KOPT-K1 (cell line): ENCODE results near the gene ARFGAP2.
"Not testable (repeated sequence)": the region's sequence is repeated elsewhere in the genome, so short reads cannot be mapped to it uniquely, and the experiment has no call there.

ENCODE experiments used
- H3K27ac ChIP-seq: fragments of 200-600 bp; sonication (generic); 2 replicates; pipeline ENCODE4 v1.5.1; 2016; ENCODE audit warnings: antibody characterized with exemption, mild to moderate bottlenecking, low read depth, low read length; ENCODE audit not compliant: poor library complexity, severe bottlenecking
- H3K36me3 ChIP-seq: fragments of 200-600 bp; sonication (generic); 2 replicates; pipeline ENCODE4 v1.5.1; 2017; ENCODE audit warnings: antibody characterized with exemption, mild to moderate bottlenecking, low read length, moderate library complexity; ENCODE audit not compliant: insufficient read depth
- H3K9me3 ChIP-seq: fragments of 200-600 bp; sonication (generic); 2 replicates; pipeline ENCODE4 v1.5.1; 2017; ENCODE audit warnings: antibody characterized with exemption, low read length, mild to moderate bottlenecking; ENCODE audit not compliant: insufficient read depth, poor library complexity, severe bottlenecking

ARFGAP2 gene

GRCh38 chr11:47127213-47127612 is 49.5 kb downstream of the ARFGAP2 start:
- H3K27ac ChIP-seq = no peak overlapping the region
- no peaks in the 10 kb centered on the region for H3K36me3 ChIP-seq
- H3K9me3 ChIP-seq = no peaks in the 10 kb centered on the region

GRCh38 chr11:47125083-47125482 is 51.6 kb downstream of the ARFGAP2 start:
- Histone ChIP-seq H3K27ac (no peak overlapping the region), H3K36me3 (no peaks in the 10 kb centered on the region), H3K9me3 (no peaks in the 10 kb centered on the region)

- H3K27ac ChIP-seq = no peak overlapping the region
Measured at GRCh38 chr11:47124675-47125074, 52.0 kb downstream of the ARFGAP2 start.

GRCh38 chr11:47123094-47123493 is 53.6 kb downstream of the ARFGAP2 start:
- no peaks in the 10 kb centered on the region for H3K9me3 ChIP-seq
- H3K36me3 ChIP-seq = no peaks in the 10 kb centered on the region
- no peak overlapping the region for H3K27ac ChIP-seq

More at GRCh38 chr11:47124675-47125074, 52.0 kb downstream of the ARFGAP2 start:
- no peaks in the 10 kb centered on the region for H3K9me3 ChIP-seq
- H3K36me3 ChIP-seq = no peaks in the 10 kb centered on the region

GRCh38 chr11:47121731-47122130 is 54.9 kb downstream of the ARFGAP2 start:
- H3K27ac ChIP-seq = no peak overlapping the region
- H3K9me3 ChIP-seq = no peaks in the 10 kb centered on the region
- H3K36me3 ChIP-seq = no peaks in the 10 kb centered on the region

GRCh38 chr11:47121056-47121455 is 55.6 kb downstream of the ARFGAP2 start:
- H3K36me3 ChIP-seq = no peaks in the 10 kb centered on the region
- no peaks in the 10 kb centered on the region for H3K9me3 ChIP-seq
- H3K27ac ChIP-seq = no peak overlapping the region

GRCh38 chr11:47118958-47119688 is 57.6 kb downstream of the ARFGAP2 start:
- not testable (repeated sequence) for H3K27ac ChIP-seq, H3K9me3 ChIP-seq, H3K36me3 ChIP-seq
